ENCODE data around the gene CSE1L.

The CSE1L gene

DNA sequence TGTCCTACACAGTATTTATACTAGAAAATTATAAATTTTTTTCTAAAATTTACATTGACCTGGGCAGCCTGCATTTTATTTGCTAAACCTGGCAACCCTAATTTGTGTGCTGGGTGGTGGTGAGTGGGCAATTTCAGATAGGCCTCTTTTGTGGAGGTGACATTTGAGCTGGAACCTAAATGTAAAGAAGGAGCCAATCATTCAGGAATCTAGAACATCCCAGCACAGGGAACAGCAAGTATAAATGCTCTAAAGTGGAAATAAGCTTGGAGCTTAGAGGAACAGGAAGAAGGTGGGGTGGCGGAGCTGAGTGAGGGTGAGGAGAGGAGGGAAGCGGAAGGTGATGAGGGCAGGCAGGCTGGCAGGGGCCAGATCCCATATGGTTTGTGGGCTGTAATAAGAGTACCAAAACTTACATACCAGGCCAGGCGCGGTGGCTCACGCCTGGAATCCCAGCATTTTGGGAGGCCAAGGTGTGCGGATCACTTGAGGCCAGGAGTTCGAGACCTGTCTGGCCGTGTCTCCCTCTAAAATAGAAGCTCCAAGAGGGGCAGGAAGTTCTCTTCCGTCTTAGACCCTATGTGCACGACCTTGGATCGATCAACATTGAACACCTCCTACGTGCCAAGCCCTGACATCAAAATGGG, 549 bp upstream of the CSE1L start:
- TF ChIP-seq, protein P1, sequence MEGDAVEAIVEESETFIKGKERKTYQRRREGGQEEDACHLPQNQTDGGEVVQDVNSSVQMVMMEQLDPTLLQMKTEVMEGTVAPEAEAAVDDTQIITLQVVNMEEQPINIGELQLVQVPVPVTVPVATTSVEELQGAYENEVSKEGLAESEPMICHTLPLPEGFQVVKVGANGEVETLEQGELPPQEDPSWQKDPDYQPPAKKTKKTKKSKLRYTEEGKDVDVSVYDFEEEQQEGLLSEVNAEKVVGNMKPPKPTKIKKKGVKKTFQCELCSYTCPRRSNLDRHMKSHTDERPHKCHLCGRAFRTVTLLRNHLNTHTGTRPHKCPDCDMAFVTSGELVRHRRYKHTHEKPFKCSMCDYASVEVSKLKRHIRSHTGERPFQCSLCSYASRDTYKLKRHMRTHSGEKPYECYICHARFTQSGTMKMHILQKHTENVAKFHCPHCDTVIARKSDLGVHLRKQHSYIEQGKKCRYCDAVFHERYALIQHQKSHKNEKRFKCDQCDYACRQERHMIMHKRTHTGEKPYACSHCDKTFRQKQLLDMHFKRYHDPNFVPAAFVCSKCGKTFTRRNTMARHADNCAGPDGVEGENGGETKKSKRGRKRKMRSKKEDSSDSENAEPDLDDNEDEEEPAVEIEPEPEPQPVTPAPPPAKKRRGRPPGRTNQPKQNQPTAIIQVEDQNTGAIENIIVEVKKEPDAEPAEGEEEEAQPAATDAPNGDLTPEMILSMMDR (IDR thresholded peaks at IDR 0.05), result no peak
- Histone ChIP-seq H3K27ac (peak overlapping the region; percentile 99), H3K4me1 (ENCODE audit: control insufficient read depth in 1 of 2, insufficient read depth in 1 of 2, low read depth in 1 of 2, low read length in 1 of 2) (peaks cover 26 to 28% of the 10 kb centered on the region in 2 experiments)

DNA sequence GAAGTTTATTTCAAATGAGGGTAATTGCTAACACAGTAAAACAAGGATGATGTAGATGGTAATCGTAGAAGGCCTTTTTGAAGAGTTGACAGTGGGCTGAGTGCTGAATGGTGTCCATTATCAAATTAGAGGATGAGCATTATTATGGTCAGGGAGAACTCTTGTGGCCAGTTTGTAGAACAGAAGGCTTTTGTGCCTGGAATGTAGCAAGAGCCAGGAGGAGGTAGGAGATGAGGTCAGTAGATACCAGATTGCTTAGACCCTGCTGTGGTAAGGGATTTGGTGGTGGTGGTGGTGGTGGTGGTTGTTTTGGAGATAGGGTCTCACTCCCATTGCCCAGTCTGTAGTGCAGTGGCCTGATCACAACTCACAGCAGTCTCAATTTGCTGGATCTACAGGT, 6.2 kb downstream of the CSE1L start:
- Histone ChIP-seq H3K9me3 (no peaks in the 10 kb centered on the region), H3K27ac (no peak overlapping the region), H3K4me3 (ENCODE audit: low read depth in 1 of 2, low read length in 1 of 2) (no peak overlapping the region), H3K27me3 (no peaks in the 10 kb centered on the region), H3K36me3 (no peaks in the 10 kb centered on the region), H3K4me1 (ENCODE audit: control insufficient read depth in 1 of 2, insufficient read depth in 1 of 2, low read depth in 1 of 2, low read length in 1 of 2) (peaks cover 3 to 6% of the 10 kb centered on the region in 2 experiments)
- TF ChIP-seq, protein P1 (IDR thresholded peaks at IDR 0.05), result no peak

More for the DNA sequence above, 549 bp upstream of the CSE1L start:
- peak overlapping the region; percentile 100 for H3K4me3 ChIP-seq (ENCODE audit: low read depth in 1 of 2, low read length in 1 of 2)
- H3K9me3 ChIP-seq, result no peaks in the 10 kb centered on the region
- H3K27me3 ChIP-seq, result no peaks in the 10 kb centered on the region
- no peaks in the 10 kb centered on the region for H3K36me3 ChIP-seq

DNA sequence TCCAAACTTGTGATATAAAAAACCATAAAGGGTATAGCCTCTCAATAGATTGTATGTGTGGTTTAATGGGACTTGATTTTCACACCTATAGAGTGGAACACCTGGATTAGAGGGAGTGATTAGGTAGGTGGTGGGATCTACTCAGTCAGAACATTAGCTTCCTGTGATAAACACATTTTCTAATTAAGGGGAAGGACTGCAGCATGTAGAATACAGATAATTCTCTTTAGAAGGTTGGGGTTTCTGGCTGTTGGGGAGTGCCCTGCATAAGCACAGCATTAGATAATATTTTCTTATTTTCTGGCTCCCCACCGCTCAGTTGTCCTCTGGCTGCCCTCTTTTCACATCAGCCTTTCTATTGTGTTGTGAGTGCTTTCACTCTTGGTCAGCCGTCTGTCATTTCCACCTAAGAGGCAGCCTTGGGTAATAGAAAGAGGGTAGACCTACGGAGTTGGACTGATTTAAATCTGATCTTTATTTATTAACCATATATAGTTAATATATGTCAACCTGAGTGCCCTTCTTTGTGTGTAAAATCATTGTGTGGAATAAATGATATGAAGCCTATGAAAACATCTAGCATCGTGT, 8.0 kb downstream of the CSE1L start:
- H3K9me3 ChIP-seq, result no peaks in the 10 kb centered on the region
- H3K27me3 ChIP-seq, result no peaks in the 10 kb centered on the region
- H3K36me3 ChIP-seq, result peaks cover 6% of the 10 kb centered on the region
- no peaks in the 10 kb centered on the region for H3K4me1 ChIP-seq (ENCODE audit: control insufficient read depth in 1 of 2, insufficient read depth in 1 of 2, low read depth in 1 of 2, low read length in 1 of 2)
- TF ChIP-seq, protein P1 (IDR thresholded peaks at IDR 0.05), result no peak
- H3K4me3 ChIP-seq (ENCODE audit: low read depth in 1 of 2, low read length in 1 of 2), result no peak overlapping the region
- no peak overlapping the region for H3K27ac ChIP-seq

DNA sequence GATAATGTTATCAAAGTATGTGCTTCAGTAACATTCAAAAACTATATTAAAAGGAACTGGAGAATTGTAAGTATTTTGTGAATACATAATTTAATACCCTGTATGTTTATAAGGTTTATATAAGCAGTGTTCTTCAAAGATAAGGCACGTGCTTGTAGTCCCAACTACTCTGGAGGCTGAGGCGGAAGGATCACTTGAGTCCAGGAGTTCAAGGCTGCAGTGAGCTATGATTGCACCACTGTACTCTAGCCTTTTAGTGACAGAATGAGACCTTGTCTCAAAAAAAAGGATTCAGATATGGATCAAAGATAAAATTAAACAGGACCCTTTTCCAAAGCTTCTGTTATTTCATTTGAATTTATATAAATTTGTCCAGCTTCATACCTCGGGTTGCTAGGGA, 17.2 kb downstream of the CSE1L start:
- Histone ChIP-seq H3K4me1 (ENCODE audit: control insufficient read depth in 1 of 2, insufficient read depth in 1 of 2, low read depth in 1 of 2, low read length in 1 of 2) (no peaks in the 10 kb centered on the region), H3K9me3 (no peaks in the 10 kb centered on the region), H3K27me3 (no peaks in the 10 kb centered on the region), H3K27ac (no peak overlapping the region), H3K36me3 (peaks cover 48% of the 10 kb centered on the region), H3K4me3 (ENCODE audit: low read depth in 1 of 2, low read length in 1 of 2) (no peak overlapping the region)
- TF ChIP-seq, protein P1 (IDR thresholded peaks at IDR 0.05), result no peak

DNA sequence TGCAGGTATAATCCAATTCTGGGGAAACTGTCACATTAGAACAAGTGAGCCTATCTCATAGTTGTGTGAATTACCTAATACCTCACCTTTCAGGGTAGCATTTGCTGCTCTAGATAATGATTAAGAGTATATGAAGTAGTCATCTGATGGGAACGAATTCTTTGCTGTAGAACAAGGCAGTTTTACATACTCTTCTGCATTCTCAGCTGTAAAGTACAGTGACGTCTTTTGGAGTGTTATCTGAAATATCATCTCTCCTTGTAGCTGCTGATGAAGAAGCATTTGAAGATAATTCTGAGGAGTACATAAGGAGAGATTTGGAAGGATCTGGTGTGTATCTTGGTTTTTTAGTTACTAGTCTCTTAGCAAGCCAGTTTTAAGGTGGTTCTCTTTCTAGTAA, 28.4 kb downstream of the CSE1L start:
- Histone ChIP-seq H3K4me3 (ENCODE audit: low read depth in 1 of 2, low read length in 1 of 2) (no peak overlapping the region), H3K36me3 (peaks cover 96% of the 10 kb centered on the region), H3K27me3 (no peaks in the 10 kb centered on the region), H3K4me1 (ENCODE audit: control insufficient read depth in 1 of 2, insufficient read depth in 1 of 2, low read depth in 1 of 2, low read length in 1 of 2) (no peaks in the 10 kb centered on the region), H3K9me3 (no peaks in the 10 kb centered on the region), H3K27ac (no peak overlapping the region)
- TF ChIP-seq, protein P1 (IDR thresholded peaks at IDR 0.05), result no peak

Data from neutrophil (primary cell).